ENCODE data around the gene CRB2.
"Not testable (repeated sequence)": the region's sequence is repeated elsewhere in the genome, so short reads cannot be mapped to it uniquely, and the experiment has no call there.

The CRB2 gene

DNA sequence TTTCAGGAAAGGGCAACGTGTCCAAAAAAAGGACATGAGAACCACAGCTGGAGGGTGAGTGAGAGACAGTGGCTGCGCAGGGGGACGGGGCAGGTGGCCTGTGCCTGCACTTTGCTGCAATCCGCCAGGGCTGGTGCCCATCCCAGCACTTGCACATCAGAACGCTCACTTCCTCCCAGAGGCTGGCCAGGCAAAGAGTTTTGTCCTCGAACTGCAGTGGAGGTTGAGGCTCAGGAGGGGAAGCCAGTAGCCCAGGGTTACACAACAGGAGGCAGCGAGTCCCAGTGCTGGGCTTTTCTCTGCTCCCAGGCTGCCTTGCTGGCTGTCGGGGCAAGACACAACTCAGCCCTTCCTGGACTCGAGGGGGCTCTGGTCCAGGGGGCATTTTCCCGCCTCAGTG, 33.1 kb downstream of the CRB2 start:
- Mint-ChIP-seq H3K9me3 (no peaks in the 10 kb centered on the region), H3K27ac (no peak overlapping the region), H3K4me1 (ENCODE audit: low read depth) (no peaks in the 10 kb centered on the region), H3K4me3 (no peak overlapping the region), H3K36me3 (ENCODE audit: low read depth) (no peaks in the 10 kb centered on the region), H3K27me3 (ENCODE audit: low read depth) (no peaks in the 10 kb centered on the region)

- no peaks in the 10 kb centered on the region for H3K9me3 Mint-ChIP-seq
- H3K27me3 Mint-ChIP-seq (ENCODE audit: low read depth): no peaks in the 10 kb centered on the region
- no peak overlapping the region for H3K27ac Mint-ChIP-seq
- H3K4me3 Mint-ChIP-seq: no peak overlapping the region
- H3K4me1 Mint-ChIP-seq (ENCODE audit: low read depth): no peaks in the 10 kb centered on the region
- H3K36me3 Mint-ChIP-seq (ENCODE audit: low read depth): no peaks in the 10 kb centered on the region
Observed at GRCh38 chr9:123389698-123390097, 33.7 kb downstream of the CRB2 start.

DNA sequence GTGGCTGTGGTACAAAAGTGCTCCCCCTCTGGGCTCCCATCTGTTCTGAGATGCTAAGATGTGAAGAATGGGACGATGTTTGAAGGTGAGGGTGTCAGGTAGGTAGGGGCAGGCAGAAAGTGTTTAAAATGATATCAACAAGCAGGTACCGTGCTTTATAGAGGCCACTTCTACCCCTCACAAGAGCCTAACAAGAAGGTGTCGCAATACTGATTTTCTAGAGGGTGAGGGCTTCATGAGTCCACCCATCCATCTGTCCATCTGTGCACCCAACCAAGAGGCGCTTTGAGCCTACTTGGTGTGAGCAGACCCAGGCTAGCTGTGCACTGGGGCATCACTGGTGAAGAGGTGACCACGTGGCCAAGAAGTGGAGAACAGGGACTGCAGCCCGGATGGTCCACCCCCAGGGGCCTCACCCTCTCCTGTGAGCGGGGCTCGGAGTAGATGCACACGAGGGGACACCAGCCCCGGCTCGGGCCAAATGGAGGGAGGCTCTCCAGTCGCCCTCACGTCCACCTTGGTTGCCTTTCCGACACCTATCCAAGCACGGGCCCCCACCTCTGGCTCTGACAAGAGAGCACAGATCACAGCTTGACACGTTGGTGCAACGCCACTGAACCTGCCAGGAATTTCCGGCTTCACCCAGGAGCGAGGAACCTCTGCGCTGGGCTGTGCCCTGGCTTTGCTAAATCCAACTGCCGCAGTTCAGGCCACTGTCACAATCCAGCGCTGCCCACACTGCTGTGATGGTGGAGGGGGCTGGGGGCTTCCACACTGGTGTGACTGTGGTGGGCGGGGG, 34.5 kb downstream of the CRB2 start:
- H3K4me3 Mint-ChIP-seq: no peak overlapping the region
- no peaks in the 10 kb centered on the region for H3K9me3 Mint-ChIP-seq
- no peak overlapping the region for H3K27ac Mint-ChIP-seq
- no peaks in the 10 kb centered on the region for H3K27me3 Mint-ChIP-seq (ENCODE audit: low read depth)
- no peaks in the 10 kb centered on the region for H3K36me3 Mint-ChIP-seq (ENCODE audit: low read depth)
- no peaks in the 10 kb centered on the region for H3K4me1 Mint-ChIP-seq (ENCODE audit: low read depth)

- no peak overlapping the region for H3K27ac Mint-ChIP-seq
- H3K4me3 Mint-ChIP-seq: no peak overlapping the region
- H3K27me3 Mint-ChIP-seq (ENCODE audit: low read depth): no peaks in the 10 kb centered on the region
- H3K4me1 Mint-ChIP-seq (ENCODE audit: low read depth): no peaks in the 10 kb centered on the region
- no peaks in the 10 kb centered on the region for H3K36me3 Mint-ChIP-seq (ENCODE audit: low read depth)
- no peaks in the 10 kb centered on the region for H3K9me3 Mint-ChIP-seq
Observed at GRCh38 chr9:123391233-123391632, 35.2 kb downstream of the CRB2 start.

DNA sequence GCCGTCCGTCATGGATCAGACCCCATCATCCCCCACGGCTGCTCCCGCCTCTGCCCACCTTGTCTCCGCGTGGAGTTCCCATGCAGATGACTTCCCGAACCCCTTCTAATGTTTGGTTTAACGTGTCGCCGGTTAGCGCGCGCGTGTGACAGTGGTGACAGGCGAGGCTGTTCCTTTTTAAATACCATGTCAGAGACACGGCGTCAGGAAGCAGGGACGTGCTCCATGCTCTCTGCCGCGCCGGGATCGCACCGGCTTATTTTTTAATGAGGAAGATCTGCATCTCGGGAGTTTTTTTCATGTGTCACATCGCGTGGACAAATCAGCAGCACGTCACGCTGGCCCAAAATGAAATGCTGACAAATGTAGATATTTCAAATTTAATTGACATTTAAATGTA, 35.9 kb downstream of the CRB2 start:
- H3K4me1 Mint-ChIP-seq (ENCODE audit: low read depth): no peaks in the 10 kb centered on the region
- no peaks in the 10 kb centered on the region for H3K27me3 Mint-ChIP-seq (ENCODE audit: low read depth)
- no peaks in the 10 kb centered on the region for H3K36me3 Mint-ChIP-seq (ENCODE audit: low read depth)
- H3K27ac Mint-ChIP-seq: no peak overlapping the region
- H3K9me3 Mint-ChIP-seq: no peaks in the 10 kb centered on the region
- H3K4me3 Mint-ChIP-seq: no peak overlapping the region

DNA sequence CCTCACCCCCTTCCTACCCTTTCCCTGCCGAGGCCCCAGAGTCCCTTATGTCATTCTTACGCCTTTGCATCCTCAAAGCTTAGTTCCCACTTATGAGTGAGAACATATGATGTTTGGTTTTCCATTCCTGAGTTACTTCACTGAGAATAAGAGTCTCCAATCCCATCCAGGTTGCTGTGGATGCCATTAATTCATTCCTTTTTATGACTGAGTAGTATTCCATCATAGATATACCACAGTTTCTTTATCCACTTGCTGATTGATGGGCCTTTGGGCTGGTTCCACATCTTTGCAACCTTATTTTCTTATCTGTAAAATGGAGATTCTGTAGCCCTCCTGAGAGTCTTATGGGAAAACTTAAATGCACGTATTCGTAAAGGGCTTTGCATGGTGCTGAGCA, 36.8 kb downstream of the CRB2 start:
- Mint-ChIP-seq H3K9me3 (no peaks in the 10 kb centered on the region), H3K27ac (no peak overlapping the region), H3K27me3 (ENCODE audit: low read depth) (no peaks in the 10 kb centered on the region), H3K4me3 (no peak overlapping the region), H3K4me1 (ENCODE audit: low read depth) (no peaks in the 10 kb centered on the region), H3K36me3 (ENCODE audit: low read depth) (no peaks in the 10 kb centered on the region)

DNA sequence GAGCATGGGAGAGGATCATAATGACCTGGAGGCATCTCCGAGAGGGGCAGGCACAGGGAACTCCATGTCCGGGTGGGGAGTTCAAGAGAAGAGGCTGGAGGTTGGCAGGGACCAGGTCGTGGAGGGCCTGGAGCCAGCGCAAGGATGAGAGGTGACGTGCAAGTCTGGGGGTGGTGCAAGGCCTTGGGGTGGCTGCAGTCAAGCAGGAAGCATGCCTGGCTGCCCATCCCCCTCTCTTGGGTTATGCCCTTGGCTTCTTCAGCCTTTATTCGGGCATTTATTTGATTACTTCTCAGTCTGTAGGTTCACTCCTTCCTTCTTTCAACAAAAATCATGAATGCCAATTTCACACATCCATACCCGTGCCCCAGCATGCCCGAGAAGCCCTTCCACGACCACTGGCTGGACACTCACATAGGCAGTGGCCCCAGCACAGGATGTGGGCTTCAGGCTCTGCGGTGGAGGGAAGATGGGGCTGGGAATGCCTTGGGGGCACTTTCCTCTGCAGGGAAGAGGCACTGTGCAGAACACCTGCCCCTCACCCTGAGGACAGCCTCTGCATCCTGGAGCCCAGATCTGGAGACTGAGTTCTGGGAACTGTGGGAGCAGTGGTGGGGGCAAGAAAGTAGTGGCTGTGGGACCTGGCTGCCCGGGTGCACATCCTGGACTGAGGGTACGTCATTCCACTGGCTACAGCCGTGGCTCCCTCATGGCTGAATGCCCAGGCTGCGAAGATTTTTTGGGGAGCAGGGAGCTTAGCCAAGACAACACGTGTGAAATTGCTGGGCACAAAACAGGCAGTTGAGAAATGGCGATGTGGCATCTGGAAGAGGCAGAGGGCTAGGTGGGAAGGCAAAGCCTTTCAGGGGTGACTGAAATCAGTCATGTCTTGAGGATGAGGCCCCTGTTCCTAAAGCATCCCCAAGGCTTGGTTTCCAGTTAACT, 38.6 kb downstream of the CRB2 start:
- Mint-ChIP-seq H3K36me3 (ENCODE audit: low read depth) (no peaks in the 10 kb centered on the region), H3K27me3 (ENCODE audit: low read depth) (no peaks in the 10 kb centered on the region), H3K27ac (no peak overlapping the region), H3K4me3 (no peak overlapping the region), H3K4me1 (ENCODE audit: low read depth) (no peaks in the 10 kb centered on the region), H3K9me3 (no peaks in the 10 kb centered on the region)

GRCh38 chr9:123395276-123395688, 39.3 kb downstream of the CRB2 start:
- Mint-ChIP-seq H3K4me1 (ENCODE audit: low read depth) (no peaks in the 10 kb centered on the region), H3K27me3 (ENCODE audit: low read depth) (no peaks in the 10 kb centered on the region), H3K27ac (no peak overlapping the region), H3K36me3 (ENCODE audit: low read depth) (no peaks in the 10 kb centered on the region), H3K4me3 (no peak overlapping the region), H3K9me3 (no peaks in the 10 kb centered on the region)

DNA sequence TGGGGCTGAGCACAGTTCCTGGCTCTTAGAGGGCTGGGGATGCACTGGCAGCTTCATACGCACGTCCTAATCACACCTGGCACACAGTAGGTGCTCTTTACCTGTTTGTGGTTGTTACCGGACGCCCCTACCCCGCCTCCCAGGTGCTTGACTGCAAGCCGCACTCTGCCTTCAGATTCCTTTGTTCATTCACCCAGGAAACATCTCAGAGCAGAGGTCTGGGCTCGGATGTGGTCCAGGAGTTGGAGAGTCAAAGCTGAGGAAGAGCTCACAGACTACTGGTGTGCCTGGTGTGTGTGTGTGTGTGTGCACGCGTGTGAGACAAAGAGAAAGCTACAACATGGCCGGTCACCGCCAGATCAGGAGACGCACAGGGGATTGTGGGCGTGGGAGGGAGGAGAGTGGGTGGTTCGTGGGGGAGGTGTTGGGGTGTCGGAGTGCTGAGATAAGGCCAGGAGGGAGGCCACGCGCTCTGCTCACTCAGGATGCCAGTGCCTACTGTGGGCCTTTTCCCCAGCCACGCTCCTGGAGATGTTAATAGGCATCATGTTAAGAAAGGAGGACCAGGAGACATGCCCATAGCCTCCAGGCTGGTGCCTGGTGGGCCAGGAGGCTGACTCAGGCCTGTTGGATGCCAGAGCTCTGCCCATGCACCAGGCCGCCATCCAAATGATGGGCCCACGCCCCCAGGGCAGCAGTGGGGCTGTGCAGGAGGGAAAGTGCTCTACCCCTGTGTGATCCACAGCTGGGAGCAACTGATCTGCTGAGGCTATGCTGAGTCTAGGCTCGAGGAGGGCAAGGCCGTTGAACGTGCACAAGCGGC, 39.9 kb downstream of the CRB2 start:
- H3K4me3 Mint-ChIP-seq: no peak overlapping the region
- H3K27me3 Mint-ChIP-seq (ENCODE audit: low read depth): no peaks in the 10 kb centered on the region
- no peaks in the 10 kb centered on the region for H3K4me1 Mint-ChIP-seq (ENCODE audit: low read depth)
- no peaks in the 10 kb centered on the region for H3K36me3 Mint-ChIP-seq (ENCODE audit: low read depth)
- no peaks in the 10 kb centered on the region for H3K9me3 Mint-ChIP-seq
- no peak overlapping the region for H3K27ac Mint-ChIP-seq

DNA sequence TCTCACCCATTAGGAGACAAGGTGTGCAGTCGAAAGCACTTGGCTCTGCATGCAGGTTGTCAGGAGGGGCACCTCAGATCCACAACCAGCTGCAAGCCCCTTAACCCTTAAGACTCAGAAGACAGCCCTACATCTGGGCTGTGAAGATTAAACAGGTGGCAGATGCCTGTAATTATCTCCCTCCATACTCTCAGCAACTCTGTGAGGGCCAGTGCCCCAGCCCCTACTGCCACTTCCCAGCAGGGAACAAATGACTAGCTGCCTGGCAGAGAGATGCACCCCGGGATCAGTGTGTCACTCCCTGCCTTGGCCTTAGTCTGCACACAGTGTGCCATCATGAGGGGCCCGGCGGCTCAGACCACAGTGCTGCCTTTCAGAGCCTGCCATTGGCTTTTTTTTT, 42.0 kb downstream of the CRB2 start:
- no peak overlapping the region for H3K27ac Mint-ChIP-seq
- H3K36me3 Mint-ChIP-seq (ENCODE audit: low read depth): no peaks in the 10 kb centered on the region
- H3K9me3 Mint-ChIP-seq: no peaks in the 10 kb centered on the region
- H3K4me1 Mint-ChIP-seq (ENCODE audit: low read depth): no peaks in the 10 kb centered on the region
- H3K27me3 Mint-ChIP-seq (ENCODE audit: low read depth): no peaks in the 10 kb centered on the region
- no peak overlapping the region for H3K4me3 Mint-ChIP-seq

GRCh38 chr9:123398938-123399337, 42.9 kb downstream of the CRB2 start:
- not testable (repeated sequence) for H3K4me3 Mint-ChIP-seq; H3K36me3 Mint-ChIP-seq (ENCODE audit: low read depth); H3K27me3 Mint-ChIP-seq (ENCODE audit: low read depth); H3K4me1 Mint-ChIP-seq (ENCODE audit: low read depth); H3K27ac Mint-ChIP-seq; H3K9me3 Mint-ChIP-seq

- no peaks in the 10 kb centered on the region for H3K27me3 Mint-ChIP-seq (ENCODE audit: low read depth)
- H3K4me1 Mint-ChIP-seq (ENCODE audit: low read depth): no peaks in the 10 kb centered on the region
- no peaks in the 10 kb centered on the region for H3K36me3 Mint-ChIP-seq (ENCODE audit: low read depth)
- H3K9me3 Mint-ChIP-seq: no peaks in the 10 kb centered on the region
- H3K27ac Mint-ChIP-seq: no peak overlapping the region
- no peak overlapping the region for H3K4me3 Mint-ChIP-seq
Observed at GRCh38 chr9:123399803-123400378, 43.9 kb downstream of the CRB2 start.

DNA sequence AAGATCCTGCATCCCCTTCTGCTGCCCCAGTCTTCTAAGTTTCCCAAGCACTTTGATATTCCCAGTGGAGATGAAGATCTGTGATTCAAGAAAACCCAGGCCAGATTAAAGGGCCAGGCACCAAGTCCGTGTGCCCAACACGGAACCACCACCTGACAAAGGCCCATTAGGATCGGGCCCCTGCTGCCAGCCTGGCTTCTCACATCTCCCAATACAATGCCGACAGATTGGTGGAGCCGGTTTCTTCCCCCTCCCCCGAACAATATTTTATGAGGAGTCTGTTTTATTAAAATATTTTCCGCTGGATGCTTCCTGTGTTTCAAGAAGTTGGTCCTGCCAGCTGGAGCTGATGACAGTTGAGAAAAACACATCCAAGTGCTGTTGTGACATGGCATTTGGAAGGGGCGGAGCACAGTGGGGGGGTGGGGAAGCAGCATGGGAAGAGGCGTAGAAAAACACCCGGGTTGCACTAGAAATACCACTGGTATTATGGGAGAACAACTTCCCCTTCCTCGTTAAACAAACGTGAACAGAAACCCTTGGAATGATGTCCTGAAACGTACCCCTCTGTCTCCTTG, 45.0 kb downstream of the CRB2 start:
- Mint-ChIP-seq H3K4me1 (ENCODE audit: low read depth) (no peaks in the 10 kb centered on the region), H3K27me3 (ENCODE audit: low read depth) (no peaks in the 10 kb centered on the region), H3K27ac (no peak overlapping the region), H3K9me3 (no peaks in the 10 kb centered on the region), H3K4me3 (no peak overlapping the region), H3K36me3 (ENCODE audit: low read depth) (no peaks in the 10 kb centered on the region)
